ENCODE results near the gene KRTAP10-11.
"Not testable (repeated sequence)": the region's sequence is repeated elsewhere in the genome, so short reads cannot be mapped to it uniquely, and the experiment has no call there.

KRTAP10-11 gene, protein sequence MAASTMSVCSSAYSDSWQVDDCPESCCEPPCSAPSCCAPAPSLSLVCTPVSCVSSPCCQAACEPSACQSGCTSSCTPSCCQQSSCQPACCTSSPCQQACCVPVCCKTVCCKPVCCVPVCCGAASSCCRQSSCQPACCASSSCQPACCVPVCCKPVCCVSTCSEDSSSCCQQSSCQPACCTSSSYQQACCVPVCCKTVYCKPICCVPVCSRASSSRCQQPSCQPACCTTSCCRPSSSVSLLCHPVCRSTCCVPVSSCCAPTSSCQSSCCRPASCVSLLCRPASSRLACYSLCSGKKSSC

DNA sequence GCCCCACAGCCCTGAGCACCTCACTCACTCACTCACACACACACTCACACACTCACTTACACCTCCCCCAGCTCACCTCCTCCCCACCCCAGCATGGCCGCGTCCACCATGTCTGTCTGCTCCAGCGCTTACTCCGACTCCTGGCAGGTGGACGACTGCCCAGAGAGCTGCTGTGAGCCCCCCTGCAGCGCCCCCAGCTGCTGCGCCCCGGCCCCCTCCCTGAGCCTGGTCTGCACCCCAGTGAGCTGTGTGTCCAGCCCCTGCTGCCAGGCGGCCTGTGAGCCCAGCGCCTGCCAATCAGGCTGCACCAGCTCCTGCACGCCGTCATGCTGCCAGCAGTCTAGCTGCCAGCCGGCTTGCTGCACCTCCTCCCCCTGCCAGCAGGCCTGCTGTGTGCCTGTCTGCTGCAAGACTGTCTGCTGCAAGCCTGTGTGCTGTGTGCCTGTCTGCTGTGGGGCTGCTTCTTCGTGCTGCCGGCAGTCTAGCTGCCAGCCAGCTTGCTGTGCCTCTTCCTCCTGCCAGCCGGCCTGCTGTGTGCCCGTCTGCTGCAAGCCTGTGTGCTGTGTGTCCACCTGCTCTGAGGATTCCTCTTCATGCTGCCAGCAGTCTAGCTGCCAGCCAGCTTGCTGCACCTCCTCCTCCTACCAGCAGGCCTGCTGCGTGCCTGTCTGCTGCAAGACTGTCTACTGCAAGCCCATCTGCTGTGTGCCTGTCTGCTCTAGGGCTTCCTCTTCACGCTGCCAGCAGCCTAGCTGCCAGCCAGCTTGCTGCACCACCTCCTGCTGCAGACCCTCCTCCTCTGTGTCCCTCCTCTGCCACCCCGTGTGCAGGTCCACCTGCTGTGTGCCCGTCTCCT lies at the start of gene KRTAP10-11:
KRTAP10-11 (plus strand) TSS at position 49 of the 856 bp plus-strand sequence; CDS start at position 94, 45 bp downstream.
- DNase-seq (ENCODE audit: low read depth) = not testable (repeated sequence)

DNA sequence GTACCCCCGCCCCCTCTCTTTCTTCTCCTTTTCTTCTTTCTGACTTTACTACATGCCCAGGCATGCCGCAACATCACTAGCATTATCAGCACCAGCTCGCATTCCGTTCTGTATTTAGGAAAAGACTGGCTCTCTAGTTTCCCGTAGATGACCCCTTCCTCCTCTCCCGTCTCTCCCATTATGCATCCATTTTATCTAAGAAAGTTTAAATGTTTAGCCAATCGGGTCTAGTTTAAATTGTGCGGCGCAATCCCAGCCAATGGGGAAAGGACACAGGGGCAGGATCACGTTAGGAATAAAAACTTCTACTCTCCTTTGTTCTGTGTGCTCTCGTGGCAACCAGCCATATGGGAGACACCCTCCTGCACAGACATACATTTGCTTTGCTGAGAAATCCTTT lies 48.2 kb upstream of the KRTAP10-11 start:
- DNase-seq (ENCODE audit: low read depth) = no peak

DNA sequence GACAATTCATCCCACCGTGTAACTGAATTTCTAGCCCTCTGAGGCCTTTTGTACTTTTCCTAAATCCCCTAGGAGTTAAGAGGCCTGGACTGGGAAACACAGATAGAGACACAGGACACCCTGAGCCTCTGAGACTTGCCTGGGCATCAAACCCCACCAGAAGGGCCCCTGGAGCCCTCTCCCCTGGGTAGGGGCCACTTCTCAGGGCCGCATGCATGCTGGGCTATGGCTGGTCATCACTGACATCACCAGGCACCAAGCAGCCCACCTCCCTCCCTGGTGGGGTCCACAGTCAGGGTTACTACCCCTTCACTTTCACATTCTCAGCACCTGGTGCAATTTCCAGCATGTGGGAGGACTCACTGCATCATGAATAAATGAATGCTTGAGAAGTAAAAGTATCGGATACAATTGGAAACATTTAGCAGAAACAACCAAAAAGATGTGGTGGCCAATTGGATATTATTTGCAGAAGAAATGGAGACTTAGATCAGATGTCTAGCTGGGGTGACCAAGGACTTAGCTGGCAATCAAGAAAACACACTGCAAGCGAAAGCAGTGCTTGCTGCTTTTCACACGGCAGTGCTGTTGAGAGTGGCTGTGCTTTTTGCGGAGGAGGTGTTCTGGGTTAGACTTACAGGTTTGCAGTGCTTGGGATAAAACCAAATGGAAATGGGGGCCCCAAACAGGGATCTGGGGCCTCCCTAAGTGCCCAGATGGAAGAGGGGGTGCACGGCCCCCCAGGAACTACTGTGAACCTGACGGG lies 46.8 kb upstream of the KRTAP10-11 start:
- no peak for DNase-seq (ENCODE audit: low read depth)

DNA sequence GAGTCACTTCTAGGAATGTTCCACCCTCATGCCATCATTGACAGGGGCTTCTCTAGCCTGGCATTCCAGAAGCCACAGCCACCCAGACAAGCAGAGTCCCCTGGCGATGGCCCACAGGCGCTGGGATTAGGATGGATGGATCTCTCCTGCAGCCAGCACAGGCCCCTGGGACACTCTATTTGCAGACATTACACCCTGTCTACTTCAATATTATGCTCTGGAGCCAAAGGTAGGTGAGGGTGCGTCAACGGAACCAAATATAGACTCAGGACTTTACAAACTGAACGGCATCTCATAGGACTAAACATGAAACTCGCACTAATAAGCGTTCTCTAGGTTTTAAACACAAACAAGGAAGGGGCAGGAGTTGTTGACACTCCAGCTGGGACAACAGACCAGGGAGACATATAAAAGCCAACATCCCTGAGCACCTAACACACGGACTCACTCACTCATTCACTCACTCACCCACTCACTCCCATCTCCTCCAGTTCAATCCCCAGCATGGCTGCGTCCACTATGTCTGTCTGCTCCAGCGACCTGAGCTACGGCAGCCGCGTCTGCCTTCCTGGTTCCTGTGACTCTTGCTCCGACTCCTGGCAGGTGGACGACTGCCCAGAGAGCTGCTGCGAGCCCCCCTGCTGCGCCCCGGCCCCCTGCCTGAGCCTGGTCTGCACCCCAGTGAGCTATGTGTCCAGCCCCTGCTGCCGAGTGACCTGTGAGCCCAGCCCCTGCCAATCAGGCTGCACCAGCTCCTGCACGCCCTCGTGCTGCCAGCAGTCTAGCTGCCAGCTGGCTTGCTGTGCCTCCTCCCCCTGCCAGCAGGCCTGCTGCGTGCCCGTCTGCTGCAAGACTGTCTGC lies 45.9 kb upstream of the KRTAP10-11 start, which contains the start of gene KRTAP10-7:
KRTAP10-7 (plus strand) TSS at position 480 of the 861 bp plus-strand sequence; CDS start at position 505, 25 bp downstream.
- DNase-seq (ENCODE audit: low read depth) = not testable (repeated sequence)

DNA sequence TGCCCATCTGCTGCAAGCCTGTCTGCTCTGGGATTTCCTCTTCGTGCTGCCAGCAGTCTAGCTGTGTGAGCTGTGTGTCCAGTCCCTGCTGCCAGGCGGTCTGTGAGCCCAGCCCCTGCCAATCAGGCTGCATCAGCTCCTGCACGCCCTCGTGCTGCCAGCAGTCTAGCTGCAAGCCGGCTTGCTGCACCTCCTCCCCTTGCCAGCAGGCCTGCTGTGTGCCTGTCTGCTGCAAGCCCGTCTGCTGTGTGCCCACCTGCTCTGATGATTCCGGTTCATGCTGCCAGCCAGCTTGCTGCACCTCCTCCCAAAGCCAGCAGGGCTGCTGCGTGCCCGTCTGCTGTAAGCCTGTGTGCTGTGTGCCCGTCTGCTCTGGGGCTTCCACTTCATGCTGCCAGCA lies 45.1 kb upstream of the KRTAP10-11 start:
- DNase-seq (ENCODE audit: low read depth) = not testable (repeated sequence)

DNA sequence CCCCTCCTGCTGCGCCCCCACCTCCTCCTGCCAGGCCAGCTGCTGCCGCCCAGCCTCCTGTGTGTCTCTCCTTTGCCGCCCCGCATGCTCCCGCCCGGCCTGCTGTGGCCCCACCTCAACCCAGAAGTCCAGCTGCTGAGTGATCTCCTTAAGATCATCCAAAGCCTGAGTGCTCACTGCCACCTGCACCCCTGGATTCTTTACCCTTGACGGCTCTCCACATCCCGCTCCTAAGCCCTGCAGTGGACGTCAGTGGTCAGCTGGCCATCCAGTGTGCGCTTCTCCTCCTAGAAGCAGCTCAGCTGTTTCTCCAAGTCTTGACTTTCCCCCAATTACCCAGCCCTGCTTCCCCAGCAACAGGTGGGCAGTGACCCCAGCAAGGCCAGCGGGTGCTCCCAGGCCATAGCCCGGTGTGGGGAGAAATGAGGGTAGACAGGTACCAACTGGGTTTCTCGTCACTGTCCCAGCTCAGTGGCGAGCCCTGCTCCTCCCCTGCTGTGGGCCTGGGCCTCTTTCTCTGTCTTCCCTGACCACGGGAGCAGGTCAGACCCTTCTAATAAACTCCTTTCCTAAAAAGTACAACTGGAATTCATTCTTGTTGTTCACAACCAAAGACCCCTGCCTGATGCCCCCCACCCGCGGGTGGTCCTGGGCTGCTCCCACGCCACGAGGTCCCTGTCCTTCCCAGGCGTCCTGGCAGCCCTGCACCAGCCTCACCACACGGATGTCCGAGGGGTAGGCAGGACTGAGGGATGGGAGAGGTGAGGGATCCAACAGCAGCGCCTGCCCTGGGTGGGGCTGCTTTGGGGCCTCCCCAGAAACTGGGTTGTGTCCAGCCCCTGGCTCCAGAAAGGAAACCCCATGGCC lies 44.4 kb upstream of the KRTAP10-11 start:
- no peak for DNase-seq (ENCODE audit: low read depth)

DNA sequence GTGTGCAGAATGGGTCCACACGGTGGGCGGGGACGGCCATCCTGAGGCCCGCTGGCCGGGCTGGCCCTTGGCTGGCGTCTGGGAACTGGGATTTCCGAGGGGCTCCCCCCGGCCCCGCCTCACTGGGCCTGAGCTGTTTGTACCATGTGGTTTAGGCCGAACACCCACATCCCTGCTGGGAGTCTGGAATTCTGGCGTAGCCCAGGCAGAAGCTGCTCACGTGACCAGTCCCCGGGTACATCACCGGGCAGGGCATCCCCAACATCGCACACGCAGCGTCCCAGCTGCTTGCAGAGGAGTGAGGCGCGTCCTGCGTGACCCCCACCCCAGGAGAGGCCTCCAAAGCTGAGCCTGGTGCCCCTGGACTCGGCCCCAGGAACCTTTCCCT lies 43.8 kb upstream of the KRTAP10-11 start:
- no peak for DNase-seq (ENCODE audit: low read depth)

DNA sequence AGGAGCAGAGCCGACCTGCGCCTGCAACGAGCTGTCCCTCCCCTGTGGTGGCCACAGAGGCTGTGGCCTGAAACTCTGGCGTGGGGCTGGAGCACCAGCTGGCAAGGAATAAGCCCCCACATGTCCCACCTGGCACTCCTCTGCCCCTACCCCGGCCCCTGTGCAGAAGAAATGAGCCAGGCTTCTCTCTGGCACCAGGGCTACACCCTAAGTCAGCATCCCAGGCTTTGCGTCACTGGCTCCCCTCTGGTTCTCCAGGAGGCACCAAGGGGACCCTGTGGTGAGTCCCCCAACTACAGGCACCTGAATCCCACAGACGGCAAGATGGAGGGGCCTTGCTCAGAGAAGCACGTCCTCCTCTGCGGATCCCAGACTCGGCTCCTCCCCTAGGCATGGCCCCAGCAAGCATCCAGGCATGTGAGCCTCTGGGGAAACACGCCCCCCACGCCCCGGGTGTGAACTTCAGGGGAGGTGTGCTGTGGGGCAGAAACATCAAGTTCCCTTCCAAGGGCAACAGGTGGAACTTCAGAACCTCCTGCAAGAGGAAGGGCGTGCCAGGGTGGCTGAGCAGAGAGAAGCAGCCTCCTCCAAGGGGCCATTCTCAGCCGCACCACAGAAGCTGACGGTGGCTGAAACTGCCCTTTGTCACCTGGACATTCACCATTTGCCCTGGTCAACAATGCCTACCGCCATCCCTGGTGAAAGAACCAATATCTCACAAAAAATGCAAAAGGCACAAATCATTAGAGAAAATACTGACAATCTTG lies 42.9 kb upstream of the KRTAP10-11 start:
- DNase-seq (ENCODE audit: low read depth) = no peak

DNA sequence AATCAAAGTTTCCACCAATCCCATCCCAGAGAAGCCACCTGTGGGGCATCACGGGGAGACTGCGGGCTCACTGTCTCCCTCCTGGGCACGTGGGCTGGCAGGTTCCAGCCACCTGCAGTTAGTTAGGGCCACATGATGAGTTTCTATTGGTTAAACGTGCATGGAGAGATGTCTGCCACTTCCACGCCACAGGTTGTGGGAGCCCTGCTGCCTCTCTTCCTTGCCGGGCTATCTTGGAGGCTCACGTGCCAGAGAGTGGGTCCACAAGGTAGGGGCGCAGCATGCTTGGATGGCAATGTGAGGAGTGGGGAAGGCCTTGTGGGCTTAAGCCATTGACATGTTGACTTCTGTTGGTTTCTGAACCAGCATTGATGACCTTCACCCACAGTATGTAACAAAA lies 42.3 kb upstream of the KRTAP10-11 start:
- DNase-seq (ENCODE audit: low read depth) = no peak

DNA sequence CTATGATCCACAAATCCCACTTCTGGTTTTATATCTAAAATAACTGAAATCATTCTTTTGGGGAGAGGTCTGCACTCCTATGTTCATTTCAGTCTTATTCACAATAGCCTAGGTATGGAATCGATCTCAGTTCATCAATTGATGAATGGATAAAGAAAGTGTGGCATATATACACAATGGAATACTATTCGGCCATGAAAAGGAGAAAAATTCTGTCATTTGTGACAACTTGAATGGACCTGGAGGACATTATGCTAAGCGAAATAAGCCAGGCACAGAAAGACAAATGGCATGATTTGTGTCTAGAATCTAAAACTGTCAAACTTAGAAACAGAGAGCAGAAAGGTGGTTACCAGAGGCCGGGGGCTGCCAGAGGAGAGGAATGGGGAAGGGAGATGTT lies 39.7 kb upstream of the KRTAP10-11 start:
- no peak for DNase-seq (ENCODE audit: low read depth)

DNA sequence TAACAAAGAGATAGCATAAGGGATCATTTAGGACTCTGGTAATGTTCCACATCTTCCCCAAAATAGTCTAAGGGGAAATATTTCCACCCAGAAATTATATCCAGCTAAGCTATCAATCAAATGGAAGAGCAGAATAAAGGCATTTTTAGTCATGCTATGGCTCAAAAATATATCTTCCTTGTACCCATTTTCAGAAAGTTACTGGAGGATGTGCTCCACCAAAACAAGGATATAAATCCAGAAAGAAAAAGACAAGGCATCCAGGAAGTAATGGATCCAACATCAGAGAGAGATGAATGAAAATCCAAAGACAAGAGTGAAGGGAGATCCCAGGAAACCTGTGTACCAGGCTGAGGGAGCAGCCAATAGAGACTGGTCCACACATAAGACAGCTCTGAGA lies 37.0 kb upstream of the KRTAP10-11 start:
- DNase-seq (ENCODE audit: low read depth) = no peak

DNA sequence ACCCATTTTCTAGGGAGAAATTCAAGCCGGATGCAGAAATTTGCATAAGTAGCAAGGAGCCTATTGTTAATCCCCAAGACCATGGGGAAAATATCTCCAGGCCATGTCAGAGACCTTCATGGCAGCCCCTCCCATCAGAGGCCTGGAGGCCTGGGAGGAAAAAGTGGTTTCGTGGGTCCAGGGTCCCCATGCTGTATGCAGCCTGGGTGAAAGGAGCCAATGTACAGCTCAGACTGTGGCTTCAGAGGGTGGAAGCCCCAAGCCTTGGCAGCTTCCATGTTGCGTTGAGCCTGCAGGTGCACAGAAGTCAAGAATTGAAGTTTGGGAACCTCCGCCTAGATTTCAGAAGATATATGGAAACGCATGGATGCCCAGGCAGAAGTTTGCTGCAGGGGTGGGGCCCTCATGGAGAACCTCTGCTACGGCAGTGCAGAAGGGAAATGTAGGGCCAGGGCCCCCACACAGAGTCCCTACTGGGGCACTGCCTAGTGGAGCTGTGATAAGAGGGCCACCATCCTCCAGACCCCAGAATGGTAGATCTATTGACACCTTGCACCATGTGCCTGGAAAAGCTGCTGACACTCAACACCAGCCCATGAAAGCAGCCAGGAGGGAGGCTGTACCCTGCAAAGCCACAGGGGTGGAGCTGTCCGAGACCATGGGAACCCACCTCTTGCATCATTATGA lies 35.9 kb upstream of the KRTAP10-11 start:
- DNase-seq (ENCODE audit: low read depth) = not testable (repeated sequence)

DNA sequence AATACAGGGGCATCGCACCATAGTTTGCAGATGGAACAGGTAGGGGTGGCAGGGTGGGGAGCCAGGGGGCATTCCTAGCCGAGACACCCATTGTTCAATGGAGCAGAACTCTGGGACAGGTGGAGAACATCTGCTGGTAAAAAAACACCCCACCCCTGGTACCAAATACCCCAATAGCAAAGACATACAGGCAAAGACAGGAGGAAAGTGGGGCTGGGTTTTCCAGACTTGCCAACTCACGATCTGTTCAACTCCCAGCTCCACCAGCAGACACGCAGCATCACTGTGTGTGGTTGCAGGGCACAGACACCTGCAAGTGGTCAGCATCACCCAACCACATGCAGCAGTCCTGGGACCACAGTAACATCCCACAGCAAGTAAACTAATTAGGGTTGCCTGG lies 34.7 kb upstream of the KRTAP10-11 start:
- DNase-seq (ENCODE audit: low read depth) = no peak

DNA sequence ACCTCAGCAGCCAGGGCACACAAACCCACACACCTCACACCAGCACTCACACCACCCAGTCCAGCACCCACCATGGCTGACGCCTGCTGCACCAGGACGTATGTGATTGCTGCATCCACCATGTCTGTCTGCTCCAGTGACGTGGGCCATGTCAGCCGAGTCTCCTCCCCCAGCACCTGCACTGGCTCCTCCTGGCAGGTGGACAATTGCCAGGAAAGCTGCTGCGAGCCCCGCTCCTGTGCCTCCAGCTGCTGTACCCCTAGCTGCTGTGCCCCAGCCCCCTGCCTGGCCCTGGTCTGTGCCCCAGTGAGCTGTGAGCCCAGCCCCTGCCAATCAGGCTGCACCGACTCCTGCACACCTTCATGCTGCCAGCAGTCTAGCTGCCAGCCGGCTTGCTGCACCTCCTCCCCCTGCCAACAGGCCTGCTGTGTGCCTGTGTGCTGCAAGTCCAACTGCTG lies 34.2 kb upstream of the KRTAP10-11 start, which contains the start of gene KRTAP10-8:
KRTAP10-8 (plus strand) TSS at position 51 of the 458 bp plus-strand sequence; CDS start at position 73, 22 bp downstream.
- no peak for DNase-seq (ENCODE audit: low read depth)

DNA sequence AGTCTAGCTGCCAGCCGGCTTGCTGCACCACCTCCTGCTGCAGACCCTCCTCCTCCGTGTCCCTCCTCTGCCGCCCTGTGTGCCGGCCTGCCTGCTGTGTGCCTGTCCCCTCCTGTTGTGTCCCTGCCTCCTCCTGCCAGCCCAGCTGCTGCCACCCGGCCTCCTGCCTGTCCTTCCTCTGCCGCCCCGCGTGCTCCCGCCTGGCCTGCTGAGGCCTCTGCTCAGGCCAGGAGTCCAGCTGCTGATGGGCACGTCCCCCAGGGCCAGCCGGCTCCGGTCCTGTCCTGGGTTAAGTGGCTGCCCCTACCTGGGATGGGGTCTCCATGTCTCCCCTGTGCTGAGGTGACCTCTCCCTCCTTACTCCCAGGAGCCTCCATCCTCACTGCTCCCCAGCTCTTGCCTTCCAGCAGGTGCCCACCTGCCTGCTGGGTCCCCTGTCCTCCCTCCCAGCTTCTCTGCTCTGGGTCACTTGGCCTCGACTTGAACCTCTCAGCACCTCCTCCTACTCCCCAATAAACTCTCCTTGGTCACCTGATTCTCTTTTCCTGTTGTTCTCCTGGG lies 33.5 kb upstream of the KRTAP10-11 start:
- no peak for DNase-seq (ENCODE audit: low read depth)

DNA sequence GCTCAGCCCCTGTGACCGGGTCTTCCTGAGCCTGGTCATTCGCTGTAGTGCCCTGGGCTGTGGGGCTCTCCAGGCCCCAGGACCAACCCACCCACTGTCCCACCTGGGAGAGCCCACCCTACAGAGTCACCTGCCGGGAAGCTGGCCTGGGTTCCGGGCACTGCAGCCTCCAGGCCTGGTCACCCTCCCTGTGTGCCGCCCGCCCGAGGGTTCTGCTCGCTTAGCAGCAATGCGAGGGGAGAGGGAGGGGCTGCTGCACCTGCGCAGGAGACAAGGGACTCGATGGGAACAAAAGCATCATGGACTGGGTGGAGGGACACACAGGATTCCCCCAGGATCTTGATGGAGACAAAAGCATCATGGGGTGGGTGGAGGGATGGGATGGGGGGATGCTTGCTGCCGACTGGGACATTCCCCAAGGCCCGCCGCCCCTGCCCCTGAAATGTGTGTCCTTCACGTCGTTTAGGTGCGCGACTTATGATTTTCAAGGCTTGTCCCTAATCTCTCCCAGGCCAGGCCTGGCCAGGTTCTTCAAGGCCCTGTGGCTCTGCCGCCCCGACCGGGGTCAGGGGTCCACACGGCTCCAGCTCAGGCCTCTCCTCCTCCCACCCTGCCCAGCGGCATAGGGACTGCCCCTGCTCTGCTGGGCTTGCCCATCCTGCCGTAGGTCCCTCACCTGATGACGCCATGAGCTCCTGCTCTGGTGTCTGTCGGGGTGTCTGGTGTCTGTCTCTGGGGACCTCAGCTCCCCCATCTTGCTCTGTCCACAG lies 32.6 kb upstream of the KRTAP10-11 start:
- DNase-seq (ENCODE audit: low read depth) = no peak

DNA sequence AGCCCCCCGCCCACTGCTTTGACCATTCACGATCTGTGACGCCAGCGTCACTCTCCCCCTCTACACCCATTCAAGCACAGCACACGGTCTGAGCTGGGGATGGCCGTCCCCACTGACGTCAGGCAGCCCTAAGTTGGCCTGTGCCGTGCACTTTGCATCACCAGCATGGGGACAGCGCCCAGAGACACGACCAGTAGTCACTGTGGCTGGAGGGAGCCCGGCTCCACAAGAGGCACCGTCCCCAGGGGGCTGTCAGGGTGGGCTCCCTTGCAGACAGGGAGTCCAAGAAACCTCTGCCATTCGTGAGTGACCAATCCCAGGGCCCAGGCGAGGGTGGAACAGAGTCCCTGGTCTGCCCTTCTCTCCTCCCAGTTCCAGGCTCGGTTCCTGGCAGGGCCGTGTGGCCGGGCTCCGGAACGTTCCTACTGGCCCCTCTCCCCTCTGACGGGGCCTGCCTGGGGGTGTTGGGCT lies 32.0 kb upstream of the KRTAP10-11 start:
- no peak for DNase-seq (ENCODE audit: low read depth)
